ENCODE results near the gene ATP1A1.

ATP1A1 gene

DNA sequence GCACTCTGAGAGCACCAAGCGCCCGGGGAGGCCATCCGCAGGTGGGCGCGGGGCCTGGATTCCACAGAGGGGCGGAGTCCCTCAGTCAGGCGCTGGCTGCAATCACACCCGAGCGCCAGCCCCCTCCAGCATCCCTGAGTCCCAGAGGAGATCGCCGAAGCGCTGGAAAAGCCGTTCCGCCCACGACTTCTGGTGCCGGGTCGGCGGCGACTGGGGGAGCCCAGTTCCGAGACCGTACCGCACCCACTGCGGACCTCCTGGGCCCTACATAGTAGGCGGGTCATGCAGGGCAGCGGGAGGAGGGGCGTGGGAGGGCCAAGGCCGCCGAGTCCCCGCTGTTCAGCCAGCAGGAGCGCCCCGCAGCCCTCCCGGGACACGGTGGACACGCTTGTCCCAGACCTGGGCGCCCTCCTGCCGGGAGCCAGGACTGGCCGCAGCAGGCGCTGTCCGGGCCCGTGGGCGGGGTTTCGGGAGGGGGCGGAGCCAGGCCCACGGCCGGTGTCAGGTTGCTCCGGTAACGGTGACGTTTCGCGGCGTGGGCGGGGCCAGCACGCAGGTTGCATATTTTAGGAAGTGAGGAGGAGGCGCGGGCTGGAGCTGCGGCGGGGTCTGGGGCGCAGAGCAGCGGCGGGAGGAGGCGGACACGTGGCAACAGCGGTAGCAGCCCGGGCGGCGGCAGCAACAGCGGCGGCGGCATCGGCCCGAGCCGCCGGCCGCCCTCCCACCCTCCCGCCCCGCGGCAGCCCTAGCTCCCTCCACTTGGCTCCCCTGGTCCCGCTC lies at the start of gene ATP1A1:
TSS of gene ATP1A1 (plus strand) at position 594 of the 780 bp plus-strand sequence. CDS start 268 bp downstream, outside the sequence.
- peak; percentile 99 for DNase-seq

- DNase-seq: no peak
Observed at GRCh38 chr1:116323491-116323890, 49.6 kb upstream of the ATP1A1 start.

GRCh38 chr1:116324411-116324810 lies 48.6 kb upstream of the ATP1A1 start:
- DNase-seq: no peak

DNA sequence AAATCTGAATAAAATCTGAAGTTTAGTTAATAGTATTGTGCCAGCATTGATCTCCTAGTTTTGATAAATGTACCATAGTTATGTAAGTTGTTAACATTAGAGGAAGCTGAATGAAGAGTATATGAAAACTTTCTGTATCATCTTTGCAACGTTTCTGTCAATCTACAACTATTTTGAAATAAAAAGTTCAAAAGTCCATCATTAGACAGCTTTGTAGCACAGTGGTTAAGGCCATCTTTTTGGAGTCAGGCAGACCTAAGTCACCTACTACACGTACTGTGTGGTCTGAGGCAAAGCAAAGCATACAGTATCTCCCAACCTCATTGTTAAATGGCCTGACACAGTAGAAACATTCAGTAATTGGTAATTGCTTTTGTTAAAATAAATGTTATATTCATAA lies 47.9 kb upstream of the ATP1A1 start:
- no peak for DNase-seq

DNA sequence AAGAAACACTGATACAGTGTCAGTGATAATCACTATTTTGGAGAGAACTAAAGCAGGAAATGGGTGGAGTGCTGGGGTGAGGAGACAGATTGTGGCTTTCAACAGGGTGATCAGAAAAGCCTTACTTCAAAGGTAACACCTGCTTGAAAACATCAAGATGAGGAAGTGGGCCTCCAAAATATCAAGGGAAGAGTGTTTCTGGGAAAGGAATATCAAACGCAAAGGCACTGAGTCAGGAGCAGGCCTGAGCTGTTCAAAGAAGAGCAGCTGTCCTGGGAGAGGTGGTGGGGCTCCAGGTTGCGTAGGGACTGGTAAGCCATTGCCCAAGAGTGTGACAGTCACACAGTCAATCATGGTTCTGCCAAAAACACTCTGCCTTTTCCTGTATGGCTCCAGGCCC lies 47.1 kb upstream of the ATP1A1 start:
- DNase-seq: peak; percentile 36

- no peak for DNase-seq
Observed at GRCh38 chr1:116326486-116326885, 46.6 kb upstream of the ATP1A1 start.

DNA sequence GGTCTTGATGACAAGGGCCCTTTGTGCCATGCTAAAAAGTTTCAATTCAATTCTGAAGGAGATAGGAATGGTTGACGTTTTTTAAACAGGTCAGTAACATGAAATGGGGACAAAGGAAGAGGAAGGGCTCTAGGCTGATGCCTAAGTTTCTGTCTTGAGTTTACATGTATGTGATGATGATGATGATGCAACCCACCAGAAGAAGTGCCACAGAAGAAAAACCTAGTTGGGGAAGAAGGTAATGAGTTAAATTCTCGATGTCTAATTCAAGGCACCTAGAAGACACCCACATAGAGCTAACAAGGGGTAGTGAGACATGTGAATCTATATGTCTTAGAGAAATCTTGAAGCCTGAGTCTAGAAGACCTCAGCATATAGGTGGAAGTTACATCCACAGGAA lies 44.4 kb upstream of the ATP1A1 start:
- no peak for DNase-seq

DNA sequence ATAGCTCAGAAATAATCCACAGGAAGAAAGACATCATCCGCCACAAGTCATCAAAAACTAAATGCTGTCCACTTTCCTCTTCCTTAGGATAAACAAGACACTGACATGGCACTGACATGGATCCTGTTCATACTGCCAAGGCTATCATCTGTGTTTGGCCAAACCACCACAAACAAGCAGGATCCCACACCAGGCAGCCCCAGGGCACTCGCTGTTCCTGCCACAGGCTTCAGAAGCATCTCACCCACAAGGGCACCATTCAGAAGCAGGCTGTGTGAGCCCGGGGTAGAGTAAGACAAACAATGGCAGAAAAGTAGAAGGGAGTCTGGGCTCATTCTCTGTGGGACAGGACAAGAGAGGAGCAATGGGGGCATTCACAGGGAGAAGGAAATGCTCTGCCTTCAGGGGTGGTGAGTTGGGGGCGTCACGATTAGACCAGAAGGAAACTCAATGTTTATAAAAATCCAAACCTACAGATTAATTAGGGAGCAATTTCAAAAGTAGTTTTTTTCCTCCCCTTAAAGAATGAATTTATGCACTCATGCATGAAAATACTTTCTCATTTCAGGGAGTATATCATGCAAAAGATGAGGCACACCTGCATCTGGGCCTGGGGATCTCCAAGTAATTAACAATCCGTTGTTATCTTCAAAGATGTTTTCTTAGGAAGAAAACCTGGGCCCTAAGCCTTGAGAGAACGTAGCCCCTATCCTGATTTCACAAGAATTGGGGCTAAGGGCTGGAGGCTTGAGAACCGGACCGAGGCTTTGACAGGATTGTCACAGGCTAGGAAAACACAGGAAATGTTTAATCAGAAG lies 43.3 kb upstream of the ATP1A1 start:
- DNase-seq: no peak

DNA sequence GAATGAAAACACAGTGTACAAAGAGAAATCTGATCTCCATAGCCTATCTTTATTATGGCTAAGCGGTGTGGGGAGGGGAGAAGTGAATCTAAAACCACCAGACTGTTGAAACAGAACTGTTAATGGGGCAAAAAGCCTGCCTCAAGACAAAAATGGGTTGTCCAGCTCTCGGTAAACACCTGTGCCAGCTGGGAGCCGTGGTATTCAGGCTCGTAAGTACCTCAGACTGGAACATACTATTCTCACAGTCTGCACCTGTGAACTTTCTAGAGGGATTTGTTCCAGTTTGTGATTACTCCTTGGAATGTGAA lies 42.7 kb upstream of the ATP1A1 start:
- no peak for DNase-seq

DNA sequence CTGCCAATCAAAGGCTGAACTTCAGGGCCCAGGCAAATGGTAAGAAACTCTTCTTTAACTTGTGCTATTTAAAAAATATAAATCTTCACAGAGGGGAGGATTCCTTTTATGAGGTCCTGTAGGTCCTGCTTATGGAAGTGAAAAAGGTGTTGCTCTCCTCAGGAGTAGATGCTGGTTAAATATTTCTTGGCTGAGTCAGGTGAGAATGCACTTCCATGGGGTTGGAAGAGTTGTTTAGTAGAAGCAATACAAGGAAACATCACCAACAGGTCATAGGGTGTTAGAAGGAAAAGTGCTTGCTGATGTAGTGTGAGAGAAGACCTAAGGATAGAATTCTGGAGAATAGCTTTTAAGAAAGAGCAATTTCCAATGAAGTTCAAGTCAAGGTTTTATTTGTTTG lies 42.2 kb upstream of the ATP1A1 start:
- no peak for DNase-seq

GRCh38 chr1:116331523-116331922 lies 41.5 kb upstream of the ATP1A1 start:
- DNase-seq: no peak

- no peak for DNase-seq
Observed at GRCh38 chr1:116332451-116332850, 40.6 kb upstream of the ATP1A1 start.

DNA sequence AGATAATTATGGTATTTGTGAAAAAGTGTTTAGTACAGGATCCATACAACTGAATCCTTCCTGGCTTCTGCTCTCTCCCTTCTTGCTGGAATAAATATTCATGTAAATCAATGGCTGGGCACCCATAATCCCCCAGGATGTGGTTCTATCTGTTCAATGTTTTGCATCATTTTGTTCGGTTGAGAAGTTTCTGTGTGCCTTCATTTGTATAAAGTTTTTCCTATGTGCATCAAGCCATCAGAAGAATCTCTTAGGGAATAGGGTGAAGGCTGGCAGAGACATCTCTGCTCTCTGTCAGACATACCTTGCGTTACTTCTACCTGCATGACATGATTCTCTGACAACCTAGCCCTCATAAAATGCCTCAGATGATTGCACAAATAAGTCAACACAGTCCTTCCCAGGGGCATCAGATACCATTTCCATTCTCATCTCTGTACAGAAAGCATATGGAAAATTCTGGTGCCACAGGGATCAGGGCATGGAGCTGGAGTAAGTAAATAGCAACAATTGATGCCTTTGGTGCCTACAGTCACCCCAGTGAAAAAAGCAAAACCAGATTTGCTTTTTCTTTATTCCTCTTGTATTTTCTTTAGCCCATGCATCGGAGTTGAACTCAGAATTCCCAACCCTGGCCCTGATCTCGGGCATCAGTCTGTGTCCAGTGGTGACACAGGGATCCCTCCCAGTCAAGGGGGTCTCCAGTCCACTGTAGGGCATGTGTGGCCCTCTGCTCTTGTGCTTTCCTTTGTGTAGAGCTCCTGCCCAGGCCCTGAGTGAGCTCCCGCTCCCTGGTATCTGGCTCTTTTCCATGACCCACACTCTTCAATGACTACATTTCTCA lies 39.7 kb upstream of the ATP1A1 start:
- no peak for DNase-seq

DNA sequence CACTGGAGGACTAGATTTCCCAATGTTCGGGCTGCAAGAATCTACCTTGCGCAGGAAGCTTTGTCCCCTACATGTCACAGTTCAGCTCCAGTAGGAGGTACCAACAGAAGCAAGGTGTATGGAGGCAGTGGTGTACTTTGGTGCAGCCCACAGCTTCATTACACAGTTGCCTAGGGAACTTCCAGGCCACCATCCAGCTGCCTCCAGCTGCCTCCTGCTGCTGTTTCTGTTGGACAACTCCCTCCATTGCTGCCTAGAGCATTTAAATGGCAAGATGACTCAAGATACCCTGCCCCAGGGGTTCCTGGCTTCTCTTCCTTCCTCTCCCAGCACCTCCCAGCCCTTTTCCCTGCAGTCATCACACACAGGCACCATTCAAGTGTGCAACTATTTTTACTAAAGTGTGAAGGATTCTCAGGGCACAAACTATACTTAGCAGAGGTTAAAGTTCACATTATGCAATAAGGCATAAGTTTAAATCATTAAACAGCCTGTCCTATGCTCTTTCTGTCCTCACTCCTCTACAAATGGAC lies 39.0 kb upstream of the ATP1A1 start:
- no peak for DNase-seq

DNA sequence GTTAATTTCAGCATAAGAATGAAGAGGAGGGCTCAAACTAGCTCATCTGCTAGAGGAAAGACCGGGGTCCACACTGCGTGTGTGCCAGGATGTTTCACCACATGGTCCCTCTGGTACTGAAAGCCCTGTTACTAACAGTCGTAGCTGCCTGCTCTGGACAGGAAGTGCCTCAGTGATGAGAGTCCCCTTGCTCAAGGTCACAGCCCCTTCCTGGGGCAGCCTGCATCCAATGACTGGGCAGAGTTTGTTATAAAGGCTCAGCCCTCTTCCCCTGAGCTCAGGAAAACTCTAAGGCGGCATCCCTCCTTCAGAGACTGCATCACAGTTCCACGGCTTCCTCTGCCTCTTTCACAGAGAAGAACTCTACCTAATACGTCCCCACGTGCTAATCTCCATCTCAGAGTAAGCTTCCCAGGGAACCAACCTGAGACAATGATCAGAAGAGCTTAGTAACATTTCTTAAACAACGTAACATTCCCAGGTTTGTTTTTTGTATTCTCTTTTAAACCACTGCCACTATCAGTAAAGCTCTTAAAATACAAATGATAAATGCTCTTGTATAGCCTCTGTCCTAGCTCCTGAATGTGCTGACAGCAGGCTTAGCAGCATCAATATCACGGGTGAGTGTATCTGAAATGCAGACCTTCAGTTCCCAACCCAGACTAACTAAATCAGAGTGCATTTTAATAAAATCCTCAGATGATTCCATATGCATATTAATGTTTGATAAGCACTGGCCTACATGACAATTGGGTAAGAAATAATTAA lies 38.0 kb upstream of the ATP1A1 start:
- no peak for DNase-seq

- no peak for DNase-seq
Observed at GRCh38 chr1:116335850-116336624, 37.0 kb upstream of the ATP1A1 start.

GRCh38 chr1:116337398-116337797 lies 35.6 kb upstream of the ATP1A1 start:
- no peak for DNase-seq

- DNase-seq: no peak
Observed at GRCh38 chr1:116338400-116338799, 34.6 kb upstream of the ATP1A1 start.

GRCh38 chr1:116340506-116341231 lies 32.4 kb upstream of the ATP1A1 start:
- no peak for DNase-seq

DNA sequence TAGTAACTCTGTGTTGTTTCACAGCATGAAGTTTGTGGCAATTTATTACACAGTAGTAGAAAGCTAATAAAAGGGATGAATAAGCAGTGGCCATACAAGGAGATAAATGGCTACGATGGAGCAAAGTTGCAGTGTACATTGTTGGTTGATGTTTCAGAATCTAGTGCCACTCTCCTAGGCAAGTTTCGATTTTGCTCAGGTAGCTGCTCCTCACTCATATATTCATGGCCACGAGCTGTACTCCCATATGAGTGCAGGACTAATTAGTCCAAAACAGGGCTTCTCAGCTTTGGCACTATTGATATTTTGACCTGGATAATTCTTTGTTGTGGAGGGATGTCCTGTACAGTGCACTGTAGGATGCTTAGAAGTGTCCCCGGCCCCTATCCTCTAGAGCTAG lies 30.0 kb upstream of the ATP1A1 start:
- DNase-seq: no peak

DNA sequence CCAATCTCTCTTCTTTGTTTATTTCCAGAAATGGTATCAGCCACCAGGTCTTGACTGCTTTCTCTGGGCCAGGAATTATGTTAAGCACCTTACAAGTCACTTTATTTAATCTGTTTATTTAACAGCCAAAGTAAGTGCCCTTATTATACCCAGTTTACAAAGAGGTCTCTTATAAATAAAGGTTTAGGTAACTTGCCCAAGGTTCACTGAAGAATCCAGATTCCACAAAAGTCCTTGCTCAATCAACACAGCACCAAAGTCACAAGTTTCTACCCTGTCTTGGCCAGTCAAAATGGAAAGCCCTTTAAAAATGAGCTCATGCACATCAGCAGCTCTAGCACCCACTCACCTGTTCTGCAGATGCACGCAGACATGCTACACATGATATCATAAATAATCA lies 28.0 kb upstream of the ATP1A1 start:
- DNase-seq: no peak
